PFSK-1 (cell line): ENCODE measurements around the gene GJB2.

Source experiments
- POLR2AphosphoS5 ChIP-seq: IDR thresholded peaks from 2 replicates; pipeline ENCODE4 v1.6.1; 2012; ENCODE audit warnings: low read depth, mild to moderate bottlenecking, control low read depth, low read length, moderate library complexity
- SIN3A ChIP-seq: IDR thresholded peaks from 2 replicates; pipeline ENCODE4 v1.6.1; 2012; ENCODE audit warnings: mild to moderate bottlenecking, low read length, moderate library complexity, borderline replicate concordance; ENCODE audit not compliant: insufficient read depth
- TAF1 ChIP-seq: IDR thresholded peaks from 2 replicates; pipeline ENCODE4 v1.6.1; 2012; ENCODE audit warnings: low read length, control low read depth, borderline replicate concordance; ENCODE audit not compliant: insufficient read depth
- TF ChIP-seq, protein P1 (sequence below), 2 experiments: IDR thresholded peaks; 2 replicates each; pipeline versions ENCODE4 v1.6.1 to v1.8.0; 2011 to 2012; ENCODE audit warnings: low read depth in 2 of 2, low read length in 2 of 2, control low read depth in 1 of 2, inconsistent platforms in 1 of 2, mild to moderate bottlenecking in 1 of 2, moderate library complexity in 1 of 2; ENCODE audit not compliant: insufficient read depth in 1 of 2

DNA sequence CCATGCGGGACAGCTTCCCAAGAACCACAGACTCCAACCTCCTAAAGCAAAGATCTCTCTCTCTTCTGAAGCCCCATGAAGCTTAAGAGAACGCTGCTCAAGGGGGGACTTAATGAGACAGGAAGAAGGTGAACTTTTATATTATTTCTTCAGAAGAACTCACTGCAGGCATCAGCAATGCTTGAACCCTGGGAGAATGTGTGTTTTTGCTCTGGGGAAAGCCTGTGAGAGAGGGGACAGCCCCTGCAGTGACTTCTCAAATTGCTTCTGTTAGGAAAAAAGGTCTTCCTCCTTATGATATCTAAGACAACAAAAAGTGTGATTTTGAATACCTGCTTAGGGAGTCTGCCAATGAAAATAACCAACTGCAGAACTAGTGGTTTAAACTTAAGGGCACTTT is 54.9 kb downstream of the GJB2 start:
- TF ChIP-seq SIN3A (no peak), TAF1 (no peak), POLR2AphosphoS5 (no peak)
- TF ChIP-seq, protein P1, sequence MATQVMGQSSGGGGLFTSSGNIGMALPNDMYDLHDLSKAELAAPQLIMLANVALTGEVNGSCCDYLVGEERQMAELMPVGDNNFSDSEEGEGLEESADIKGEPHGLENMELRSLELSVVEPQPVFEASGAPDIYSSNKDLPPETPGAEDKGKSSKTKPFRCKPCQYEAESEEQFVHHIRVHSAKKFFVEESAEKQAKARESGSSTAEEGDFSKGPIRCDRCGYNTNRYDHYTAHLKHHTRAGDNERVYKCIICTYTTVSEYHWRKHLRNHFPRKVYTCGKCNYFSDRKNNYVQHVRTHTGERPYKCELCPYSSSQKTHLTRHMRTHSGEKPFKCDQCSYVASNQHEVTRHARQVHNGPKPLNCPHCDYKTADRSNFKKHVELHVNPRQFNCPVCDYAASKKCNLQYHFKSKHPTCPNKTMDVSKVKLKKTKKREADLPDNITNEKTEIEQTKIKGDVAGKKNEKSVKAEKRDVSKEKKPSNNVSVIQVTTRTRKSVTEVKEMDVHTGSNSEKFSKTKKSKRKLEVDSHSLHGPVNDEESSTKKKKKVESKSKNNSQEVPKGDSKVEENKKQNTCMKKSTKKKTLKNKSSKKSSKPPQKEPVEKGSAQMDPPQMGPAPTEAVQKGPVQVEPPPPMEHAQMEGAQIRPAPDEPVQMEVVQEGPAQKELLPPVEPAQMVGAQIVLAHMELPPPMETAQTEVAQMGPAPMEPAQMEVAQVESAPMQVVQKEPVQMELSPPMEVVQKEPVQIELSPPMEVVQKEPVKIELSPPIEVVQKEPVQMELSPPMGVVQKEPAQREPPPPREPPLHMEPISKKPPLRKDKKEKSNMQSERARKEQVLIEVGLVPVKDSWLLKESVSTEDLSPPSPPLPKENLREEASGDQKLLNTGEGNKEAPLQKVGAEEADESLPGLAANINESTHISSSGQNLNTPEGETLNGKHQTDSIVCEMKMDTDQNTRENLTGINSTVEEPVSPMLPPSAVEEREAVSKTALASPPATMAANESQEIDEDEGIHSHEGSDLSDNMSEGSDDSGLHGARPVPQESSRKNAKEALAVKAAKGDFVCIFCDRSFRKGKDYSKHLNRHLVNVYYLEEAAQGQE (IDR thresholded peaks at IDR 0.05; ENCODE audit: insufficient read depth in 1 of 2, low read depth in 2 of 2, low read length in 2 of 2), result no peak
